Measurements from ENCODE around the gene KSR1.

DNA sequence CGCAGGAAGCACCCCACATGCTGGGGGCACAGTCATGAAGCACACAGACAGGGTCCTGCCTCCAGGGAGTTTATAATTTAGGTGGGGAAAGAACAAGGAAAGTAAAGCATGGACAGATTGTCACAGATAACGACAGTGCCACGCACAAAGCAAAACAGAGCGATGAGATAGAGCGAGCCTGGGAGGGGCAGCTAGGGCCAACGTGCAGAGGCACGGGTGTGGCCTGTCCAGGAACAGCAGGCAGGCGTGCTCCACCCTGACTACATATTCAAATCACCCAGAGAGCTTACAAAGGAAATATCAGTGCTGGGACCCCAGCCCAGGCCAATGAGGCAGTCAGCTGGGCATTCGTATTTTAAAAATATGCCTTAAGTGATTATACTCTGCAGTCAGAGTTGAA lies 191.5 kb downstream of the KSR1 start:
- TF ChIP-seq, protein P1, sequence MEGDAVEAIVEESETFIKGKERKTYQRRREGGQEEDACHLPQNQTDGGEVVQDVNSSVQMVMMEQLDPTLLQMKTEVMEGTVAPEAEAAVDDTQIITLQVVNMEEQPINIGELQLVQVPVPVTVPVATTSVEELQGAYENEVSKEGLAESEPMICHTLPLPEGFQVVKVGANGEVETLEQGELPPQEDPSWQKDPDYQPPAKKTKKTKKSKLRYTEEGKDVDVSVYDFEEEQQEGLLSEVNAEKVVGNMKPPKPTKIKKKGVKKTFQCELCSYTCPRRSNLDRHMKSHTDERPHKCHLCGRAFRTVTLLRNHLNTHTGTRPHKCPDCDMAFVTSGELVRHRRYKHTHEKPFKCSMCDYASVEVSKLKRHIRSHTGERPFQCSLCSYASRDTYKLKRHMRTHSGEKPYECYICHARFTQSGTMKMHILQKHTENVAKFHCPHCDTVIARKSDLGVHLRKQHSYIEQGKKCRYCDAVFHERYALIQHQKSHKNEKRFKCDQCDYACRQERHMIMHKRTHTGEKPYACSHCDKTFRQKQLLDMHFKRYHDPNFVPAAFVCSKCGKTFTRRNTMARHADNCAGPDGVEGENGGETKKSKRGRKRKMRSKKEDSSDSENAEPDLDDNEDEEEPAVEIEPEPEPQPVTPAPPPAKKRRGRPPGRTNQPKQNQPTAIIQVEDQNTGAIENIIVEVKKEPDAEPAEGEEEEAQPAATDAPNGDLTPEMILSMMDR (conservative IDR thresholded peaks at IDR 0.05; ENCODE audit: low read depth, low read length): no peak
- TF ChIP-seq SMC3 (IDR thresholded peaks at IDR 0.05; ENCODE audit: low read depth, low read length) (no peak), POLR2A (IDR thresholded peaks at IDR 0.05; ENCODE audit: low read depth, low read length) (no peak), MAFK (IDR thresholded peaks at IDR 0.05; ENCODE audit: low read depth, low read length) (no peak), RFX5 (IDR thresholded peaks at IDR 0.05; ENCODE audit: low read depth, low read length) (no peak)
- TF ChIP-seq, protein P2, sequence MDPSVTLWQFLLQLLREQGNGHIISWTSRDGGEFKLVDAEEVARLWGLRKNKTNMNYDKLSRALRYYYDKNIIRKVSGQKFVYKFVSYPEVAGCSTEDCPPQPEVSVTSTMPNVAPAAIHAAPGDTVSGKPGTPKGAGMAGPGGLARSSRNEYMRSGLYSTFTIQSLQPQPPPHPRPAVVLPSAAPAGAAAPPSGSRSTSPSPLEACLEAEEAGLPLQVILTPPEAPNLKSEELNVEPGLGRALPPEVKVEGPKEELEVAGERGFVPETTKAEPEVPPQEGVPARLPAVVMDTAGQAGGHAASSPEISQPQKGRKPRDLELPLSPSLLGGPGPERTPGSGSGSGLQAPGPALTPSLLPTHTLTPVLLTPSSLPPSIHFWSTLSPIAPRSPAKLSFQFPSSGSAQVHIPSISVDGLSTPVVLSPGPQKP (IDR thresholded peaks at IDR 0.05; ENCODE audit: borderline replicate concordance, low read depth, low read length): no peak
